Activated CD4-positive, CD25-positive, alpha-beta regulatory T cell treated with anti-CD3 and anti-CD28 coated beads, Interleukin-2, amount 50 U/mL, for 72 hours (primary cell): Measurements from ENCODE around the gene PPP1R12B.
"Not testable (repeated sequence)": the region's sequence is repeated elsewhere in the genome, so short reads cannot be mapped to it uniquely, and the experiment has no call there.

Experiments used
- DNase-seq: peaks from one replicate; pipeline ENCODE4 v3.0.0; 2021

The PPP1R12B gene

GRCh38 chr1:202540014-202540413 is 191.5 kb downstream of the PPP1R12B start:
- DNase-seq, result no peak

GRCh38 chr1:202540448-202540847 is 191.9 kb downstream of the PPP1R12B start:
- no peak for DNase-seq

GRCh38 chr1:202540858-202541257 is 192.4 kb downstream of the PPP1R12B start:
- DNase-seq, result not testable (repeated sequence)

- not testable (repeated sequence) for DNase-seq
Observed at GRCh38 chr1:202542415-202542814, 193.9 kb downstream of the PPP1R12B start.

- DNase-seq, result not testable (repeated sequence)
Observed at GRCh38 chr1:202543537-202543936, 195.0 kb downstream of the PPP1R12B start.

- not testable (repeated sequence) for DNase-seq
Observed at GRCh38 chr1:202544766-202545449, 196.4 kb downstream of the PPP1R12B start.

- DNase-seq, result not testable (repeated sequence)
Observed at GRCh38 chr1:202545647-202546303, 197.3 kb downstream of the PPP1R12B start.

- DNase-seq, result not testable (repeated sequence)
Observed at GRCh38 chr1:202546377-202546776, 197.9 kb downstream of the PPP1R12B start.

GRCh38 chr1:202546796-202547195 is 198.3 kb downstream of the PPP1R12B start:
- not testable (repeated sequence) for DNase-seq

GRCh38 chr1:202547215-202547614 is 198.7 kb downstream of the PPP1R12B start:
- DNase-seq, result no peak

- DNase-seq, result not testable (repeated sequence)
Observed at GRCh38 chr1:202550088-202550487, 201.6 kb downstream of the PPP1R12B start.

- no peak for DNase-seq
Observed at GRCh38 chr1:202551683-202552082, 203.2 kb downstream of the PPP1R12B start.

- not testable (repeated sequence) for DNase-seq
Observed at GRCh38 chr1:202552615-202553014, 204.1 kb downstream of the PPP1R12B start.

GRCh38 chr1:202553078-202553477 is 204.6 kb downstream of the PPP1R12B start:
- DNase-seq, result not testable (repeated sequence)

- no peak for DNase-seq
Observed at GRCh38 chr1:202553560-202554038, 205.1 kb downstream of the PPP1R12B start.

- DNase-seq, result not testable (repeated sequence)
Observed at GRCh38 chr1:202554619-202555018, 206.1 kb downstream of the PPP1R12B start.

GRCh38 chr1:202556037-202556436 is 207.5 kb downstream of the PPP1R12B start:
- DNase-seq, result not testable (repeated sequence)

GRCh38 chr1:202557662-202558061 is 209.2 kb downstream of the PPP1R12B start:
- not testable (repeated sequence) for DNase-seq

GRCh38 chr1:202561240-202561639 is 212.7 kb downstream of the PPP1R12B start:
- DNase-seq, result no peak

- no peak for DNase-seq
Observed at GRCh38 chr1:202561726-202562443, 213.4 kb downstream of the PPP1R12B start.

- no peak for DNase-seq
Observed at GRCh38 chr1:202562444-202563060, 214.1 kb downstream of the PPP1R12B start.

- no peak for DNase-seq
Observed at GRCh38 chr1:202563818-202564217, 215.3 kb downstream of the PPP1R12B start.

- no peak for DNase-seq
Observed at GRCh38 chr1:202564958-202565495, 216.5 kb downstream of the PPP1R12B start.
